Fibroblast of skin of scalp (primary cell): ENCODE measurements around the gene PMPCA.

Source experiments
- DNase-seq: peaks from one replicate; pipeline ENCODE4 v3.0.0-alpha.2; 2013

Gene PMPCA

DNA sequence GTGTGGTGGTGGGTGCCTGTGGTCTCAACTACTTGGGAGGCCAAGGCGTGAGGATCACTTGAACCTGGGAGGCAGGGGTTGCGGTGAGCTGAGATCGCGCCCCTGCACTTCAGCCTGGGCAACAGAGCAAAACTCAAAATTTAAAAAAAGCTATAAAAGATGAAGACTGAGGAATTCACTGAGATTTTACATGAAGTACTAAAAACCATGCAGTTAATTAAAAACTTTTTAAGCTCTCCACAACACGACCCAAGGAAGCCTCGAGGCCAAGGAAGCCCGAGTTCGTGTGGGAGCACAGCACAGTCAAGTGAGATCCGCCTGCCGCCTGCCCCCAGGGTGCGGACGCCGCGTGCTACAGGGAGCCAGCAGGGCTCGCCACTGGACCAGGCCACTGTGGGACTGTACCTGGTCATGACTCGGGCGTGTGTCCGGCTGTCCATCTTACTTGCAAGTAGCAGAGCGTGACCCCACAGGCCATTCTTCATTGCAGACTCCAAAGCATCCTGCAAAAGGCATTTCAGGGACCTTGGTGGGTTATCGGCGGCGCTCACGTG lies 50.4 kb downstream of the PMPCA start:
- DNase-seq = no peak

DNA sequence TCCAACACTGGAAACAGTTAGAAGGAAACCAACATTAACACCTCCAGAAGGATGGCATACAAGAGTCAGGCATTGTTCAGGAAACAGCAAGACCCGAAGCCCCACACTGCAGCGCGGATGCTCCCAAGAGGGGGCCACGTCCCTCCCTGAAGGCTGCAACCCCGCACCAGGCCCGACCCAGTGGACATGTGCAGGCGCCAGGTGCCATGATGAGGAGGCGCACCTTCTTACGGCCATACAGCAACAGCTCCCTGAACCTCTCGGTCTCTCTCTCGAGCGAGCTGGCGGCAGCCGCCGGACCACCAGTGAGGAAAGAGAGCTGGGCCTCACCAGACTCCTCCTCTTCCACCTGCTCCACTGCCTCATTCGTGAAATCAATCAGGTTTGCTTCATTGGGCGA lies 52.2 kb downstream of the PMPCA start:
- DNase-seq = no peak

DNA sequence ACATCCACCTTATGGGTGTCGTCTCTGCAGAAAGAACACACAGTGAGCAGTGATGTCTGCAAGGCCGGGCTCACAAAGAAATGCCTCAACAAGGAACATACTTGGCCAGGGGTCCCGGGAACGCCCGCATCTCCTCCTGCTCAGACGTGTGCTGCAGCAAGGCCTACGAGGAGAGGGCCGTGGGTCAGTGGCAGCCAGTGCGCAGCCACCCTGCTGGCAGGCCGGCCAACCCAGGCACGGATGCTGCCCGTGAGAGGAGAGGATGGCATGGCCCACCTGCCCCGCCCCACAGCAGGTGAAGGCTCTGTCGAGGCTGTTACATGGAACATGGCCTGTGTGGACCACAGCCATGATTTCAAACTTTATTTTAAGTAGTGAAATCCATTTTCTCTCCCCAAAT lies 53.1 kb downstream of the PMPCA start:
- DNase-seq = no peak

DNA sequence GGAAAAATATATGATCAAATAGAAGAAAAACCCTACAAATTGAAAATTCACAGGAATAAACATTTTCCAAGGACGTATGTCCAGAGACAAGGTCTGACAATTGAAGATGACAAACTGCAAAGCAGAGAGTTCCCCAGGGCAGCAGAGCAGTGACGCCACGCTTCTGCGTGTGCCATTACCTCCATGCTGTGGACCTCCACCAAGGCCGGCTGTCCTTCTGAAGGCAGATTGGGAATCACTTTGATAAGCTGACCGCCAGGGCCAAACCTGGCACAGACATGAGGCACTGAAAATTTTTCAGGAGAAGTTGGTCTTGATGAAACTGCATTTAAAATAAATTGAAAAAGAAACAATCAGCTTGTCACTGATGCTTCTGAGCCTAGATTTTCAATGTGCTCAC lies 53.8 kb downstream of the PMPCA start:
- no peak for DNase-seq

DNA sequence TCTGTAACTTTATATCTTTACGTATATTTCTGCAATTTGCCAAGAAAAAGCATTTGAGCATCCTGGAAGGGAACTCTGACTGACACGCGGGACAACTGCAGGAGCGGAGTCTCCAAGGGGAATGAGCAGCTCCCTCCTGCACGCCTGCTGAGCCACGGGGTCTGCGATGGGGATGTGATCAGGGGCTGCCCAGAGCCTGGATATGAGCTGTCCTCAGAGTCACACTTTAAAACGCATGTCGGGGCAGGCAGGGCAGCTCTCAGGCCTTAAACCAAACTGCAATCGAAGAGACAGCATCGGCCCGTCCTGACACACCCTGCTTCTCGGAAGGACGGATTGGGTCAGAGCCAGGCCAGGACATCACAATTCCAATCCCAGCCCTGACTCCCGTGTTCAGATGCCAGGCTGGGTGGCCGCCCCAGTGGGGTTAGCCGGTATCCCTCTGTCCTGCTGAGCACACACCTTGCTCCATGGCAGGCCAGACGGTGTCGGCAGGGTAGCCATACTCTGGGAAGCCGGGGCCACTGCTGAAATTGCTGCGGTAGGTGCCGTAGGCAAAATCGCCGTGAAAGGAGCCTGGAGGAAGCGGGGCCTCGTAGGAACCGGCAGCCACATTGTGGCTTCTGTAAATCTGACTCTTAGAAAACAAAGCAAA lies 55.2 kb downstream of the PMPCA start:
- no peak for DNase-seq

DNA sequence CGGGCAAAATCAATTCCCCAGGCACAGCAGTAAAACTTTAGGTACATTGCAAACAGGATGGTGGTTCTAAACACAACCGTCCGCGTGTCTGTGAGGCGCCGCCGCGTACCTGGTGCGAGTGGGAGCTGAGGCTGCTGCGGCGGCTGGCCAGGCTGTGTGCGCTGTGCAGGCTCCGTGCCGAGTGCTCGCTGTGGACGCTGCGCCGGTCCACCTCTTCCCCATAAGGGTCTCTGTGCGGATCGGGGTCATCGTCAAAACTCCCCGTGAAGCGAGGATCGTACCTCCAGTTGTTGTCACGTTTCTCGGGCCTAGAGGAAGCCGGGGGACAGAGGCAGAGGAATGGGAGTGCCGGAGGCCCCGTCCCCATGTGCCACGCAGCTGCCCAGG lies 55.7 kb downstream of the PMPCA start:
- no peak for DNase-seq

DNA sequence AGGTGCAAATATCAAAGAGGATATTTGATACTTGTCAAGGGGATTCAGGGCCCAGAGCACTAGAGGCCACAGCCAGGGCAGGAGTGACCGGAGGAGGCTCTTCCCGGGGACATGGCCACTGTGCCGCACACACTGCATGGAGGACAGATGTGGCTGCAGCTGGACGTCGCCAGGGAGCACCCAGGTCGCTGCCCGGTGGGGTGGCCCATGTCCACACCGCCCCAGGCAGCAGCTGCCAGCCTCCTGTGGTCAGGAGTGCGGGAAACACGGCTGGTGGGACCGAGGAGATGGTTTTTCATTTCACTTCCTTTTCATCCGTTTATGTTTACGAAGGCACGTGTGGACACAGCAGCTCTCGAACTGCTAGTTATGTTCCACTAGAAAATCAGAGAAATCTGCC lies 57.3 kb downstream of the PMPCA start:
- DNase-seq = no peak

DNA sequence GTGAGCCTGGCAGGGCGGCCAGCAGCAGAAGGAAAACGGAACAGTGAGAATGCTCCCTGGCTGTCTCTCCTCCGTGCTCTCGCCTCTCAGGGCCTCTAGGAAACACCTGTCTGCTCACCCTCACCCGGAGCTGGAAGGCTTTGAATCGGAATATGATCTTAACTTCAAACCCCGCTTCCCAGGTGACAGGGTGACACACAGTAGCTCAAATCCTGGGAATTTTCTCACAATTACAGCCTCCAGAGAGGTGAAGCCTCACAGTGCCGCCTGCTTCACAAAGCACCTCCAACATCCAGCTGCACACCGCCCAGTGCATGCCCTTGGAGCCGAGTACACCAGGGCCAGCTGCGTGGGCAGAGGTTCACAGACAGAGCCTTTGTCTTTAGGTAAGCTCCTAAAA lies 59.9 kb downstream of the PMPCA start:
- DNase-seq = no peak

DNA sequence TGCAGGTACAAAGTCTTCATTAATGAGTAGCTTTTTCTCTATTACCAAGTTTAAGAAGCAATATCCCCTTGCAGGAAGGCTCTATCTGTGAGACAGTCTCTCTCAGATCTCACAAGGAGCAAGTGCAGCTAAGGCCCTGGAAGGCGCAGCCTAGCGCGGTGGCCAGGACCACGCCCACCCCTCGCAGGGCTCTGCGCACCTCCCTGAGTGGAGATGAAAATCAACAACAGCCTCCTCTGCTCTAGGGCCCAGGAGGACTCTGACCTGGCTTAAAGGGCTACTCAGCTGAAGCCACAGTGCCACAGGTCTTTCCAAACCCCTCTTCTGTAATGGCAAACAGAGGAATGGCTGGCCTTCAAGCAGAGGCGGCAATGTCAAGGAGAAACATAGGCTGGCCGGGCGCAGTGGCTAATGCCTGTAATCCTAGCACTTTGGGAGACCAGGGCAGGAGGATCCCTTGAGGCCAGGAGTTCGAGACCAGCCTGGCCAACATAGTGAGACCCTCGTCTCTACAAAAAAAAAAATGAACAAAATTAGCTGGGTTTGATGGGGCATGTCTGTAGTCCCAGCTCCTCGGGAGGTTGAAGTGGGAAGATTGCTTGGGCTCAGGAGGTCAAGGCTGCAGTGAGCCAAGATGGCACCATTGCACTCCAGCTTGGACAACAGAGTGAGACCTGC lies 60.5 kb downstream of the PMPCA start:
- DNase-seq = no peak

DNA sequence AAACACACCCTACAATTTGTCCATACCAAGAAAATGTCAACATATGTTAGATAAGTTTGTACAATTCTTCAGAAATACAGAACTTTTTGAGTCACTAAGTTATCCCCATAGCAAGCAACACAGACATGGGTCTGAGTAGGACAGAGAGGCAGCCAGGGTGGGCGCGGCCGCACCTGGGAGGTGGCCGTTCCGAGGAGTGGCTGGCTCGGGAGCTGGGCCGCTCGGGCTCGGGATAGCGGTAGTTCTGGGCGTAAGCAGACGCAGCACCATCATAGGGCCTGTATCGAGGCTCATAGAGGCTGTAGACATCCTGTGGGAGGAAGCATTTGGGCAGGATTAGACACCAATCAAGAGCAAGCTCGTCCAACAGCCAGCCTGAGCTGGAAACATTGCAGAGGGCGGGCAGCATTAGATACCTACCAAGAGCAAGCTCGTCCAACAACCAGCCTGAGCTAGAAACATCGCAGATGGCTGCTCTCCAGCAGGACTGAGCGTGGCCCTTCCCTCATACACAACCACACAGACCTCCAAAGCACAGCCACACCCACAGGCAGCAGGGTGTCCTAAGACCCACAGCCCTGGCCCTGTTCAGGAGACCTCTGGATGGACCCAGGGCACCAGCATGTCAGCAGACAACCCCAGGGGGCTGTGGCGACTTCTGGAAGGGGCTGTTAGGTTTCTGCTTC lies 61.5 kb downstream of the PMPCA start:
- no peak for DNase-seq

DNA sequence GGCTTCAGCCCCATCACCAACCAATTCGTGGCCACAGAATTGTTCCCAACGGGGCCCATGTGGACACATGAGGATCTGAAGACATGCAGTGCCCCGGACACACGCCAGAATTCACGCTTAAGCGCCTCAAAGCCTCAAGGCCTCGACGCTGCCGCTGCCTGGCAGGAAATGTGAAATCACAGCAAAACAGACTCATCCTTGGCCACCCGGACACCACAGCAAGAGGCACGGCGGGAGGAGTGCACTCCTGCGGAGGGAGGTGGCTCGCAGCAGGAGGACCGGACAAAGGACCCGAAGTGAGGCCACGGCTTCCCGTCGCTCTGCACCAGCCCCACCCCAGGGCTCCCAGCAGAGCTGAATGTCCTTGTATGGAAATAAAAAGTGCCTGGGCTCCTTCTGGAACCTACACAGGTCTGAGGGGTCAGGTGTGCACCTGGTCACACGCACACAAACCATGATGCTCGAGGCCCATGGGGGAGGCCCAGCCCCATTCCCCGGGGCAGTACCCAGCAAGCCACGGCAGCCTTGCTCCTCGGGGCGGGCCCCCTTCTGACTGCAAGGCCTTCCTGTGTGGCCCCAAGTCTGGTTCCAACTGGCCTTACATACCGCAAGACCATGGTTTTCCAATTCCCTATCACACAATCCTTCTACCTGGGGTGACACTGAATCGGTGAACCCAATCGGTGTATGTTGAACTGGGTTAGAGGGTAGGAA lies 62.3 kb downstream of the PMPCA start:
- DNase-seq = no peak

DNA sequence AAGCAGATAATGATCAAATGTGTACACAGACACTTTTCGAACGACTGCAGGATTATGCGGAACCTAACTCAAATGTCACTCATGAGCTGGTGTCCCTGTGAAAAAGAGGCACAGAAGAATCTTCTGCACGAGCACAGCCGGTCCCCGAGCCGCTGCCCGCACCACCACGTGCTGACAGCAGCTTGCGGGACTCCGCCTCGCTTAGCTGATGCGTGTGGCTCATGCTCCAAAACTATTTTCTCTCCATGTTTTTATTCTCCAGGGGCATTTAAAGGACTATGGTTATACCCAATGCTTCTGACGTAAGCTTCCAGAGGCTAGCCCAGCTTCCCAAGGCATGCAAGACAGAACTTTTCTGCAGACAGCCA lies 62.9 kb downstream of the PMPCA start:
- DNase-seq = no peak
